ENCODE results near the gene PTGR1.

PTGR1 gene

DNA sequence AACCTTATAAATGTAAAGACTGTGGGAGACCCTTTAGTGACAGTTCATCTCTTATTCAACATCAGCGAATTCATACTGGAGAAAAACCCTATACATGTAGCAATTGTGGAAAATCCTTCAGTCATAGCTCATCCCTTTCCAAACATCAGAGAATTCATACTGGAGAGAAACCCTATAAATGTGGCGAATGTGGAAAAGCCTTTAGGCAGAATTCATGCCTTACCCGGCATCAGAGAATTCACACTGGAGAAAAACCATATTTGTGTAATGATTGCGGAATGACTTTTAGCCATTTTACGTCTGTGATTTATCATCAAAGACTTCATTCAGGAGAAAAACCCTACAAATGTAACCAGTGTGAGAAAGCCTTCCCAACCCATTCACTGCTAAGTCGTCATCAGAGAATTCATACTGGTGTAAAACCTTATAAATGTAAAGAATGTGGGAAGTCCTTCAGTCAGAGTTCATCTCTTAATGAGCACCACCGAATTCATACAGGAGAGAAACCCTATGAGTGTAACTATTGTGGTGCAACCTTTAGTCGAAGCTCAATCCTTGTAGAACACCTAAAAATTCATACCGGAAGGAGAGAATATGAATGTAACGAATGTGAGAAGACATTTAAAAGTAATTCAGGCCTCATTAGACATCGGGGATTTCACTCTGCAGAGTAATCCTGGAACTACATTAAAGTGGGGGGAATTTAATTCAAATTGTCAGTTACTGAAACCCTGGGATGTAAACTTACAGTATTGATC lies 56.8 kb downstream of the PTGR1 start:
- no peak for DNase-seq (ENCODE audit: low read depth in 2 of 2)

DNA sequence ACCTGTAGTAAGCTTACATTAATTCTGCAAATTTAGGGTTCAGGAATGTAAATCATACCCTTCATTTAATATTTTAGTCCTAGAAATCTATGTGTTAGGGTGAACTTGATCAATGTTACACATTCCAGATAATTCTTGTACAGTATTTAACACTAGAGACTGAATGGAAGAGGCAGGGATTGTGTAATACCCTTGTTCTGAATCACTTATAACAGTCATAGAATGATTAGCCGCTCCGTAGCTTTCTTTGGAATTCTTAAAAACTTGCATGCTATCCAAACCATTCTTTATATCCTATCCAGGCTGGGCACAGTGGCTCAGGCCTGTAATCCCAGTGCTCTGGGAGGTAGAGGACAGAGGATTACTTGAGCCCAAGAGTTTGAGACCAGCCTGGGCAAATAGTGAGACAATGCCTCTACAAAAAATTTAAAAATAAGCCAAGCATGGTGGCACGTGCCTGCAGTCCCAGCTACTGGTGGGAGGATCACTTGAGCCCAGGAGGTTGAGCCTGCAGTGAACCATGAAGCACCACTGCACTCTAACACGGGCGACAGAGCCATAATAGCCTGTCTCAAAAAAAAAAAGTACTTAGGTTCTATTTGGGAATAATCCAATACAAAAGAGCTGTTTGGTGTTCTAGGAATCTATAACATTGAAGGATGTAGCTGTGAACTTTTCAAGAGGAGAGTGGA lies 66.2 kb downstream of the PTGR1 start:
- no peak for DNase-seq (ENCODE audit: low read depth in 2 of 2)

DNA sequence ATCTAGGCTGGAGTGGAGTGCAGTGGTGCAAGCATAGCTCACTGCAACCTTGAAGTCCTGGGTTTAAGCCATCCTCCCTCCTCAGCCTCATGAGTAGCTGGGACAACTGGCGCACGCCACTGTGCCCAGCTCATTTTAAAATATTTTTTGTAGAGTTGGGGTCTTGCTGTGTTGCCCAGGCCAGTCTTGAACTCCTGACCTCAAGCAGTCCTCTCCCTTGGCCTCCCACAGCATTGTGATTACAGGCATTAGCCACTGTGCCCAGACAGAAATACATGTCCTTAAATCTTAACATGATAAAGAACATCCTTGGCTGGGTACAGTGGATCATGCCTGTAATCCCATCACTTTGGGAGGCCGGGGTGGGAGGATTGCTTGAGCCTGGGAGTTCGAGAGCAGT lies 67.7 kb downstream of the PTGR1 start:
- no peak for DNase-seq (ENCODE audit: low read depth in 2 of 2)

DNA sequence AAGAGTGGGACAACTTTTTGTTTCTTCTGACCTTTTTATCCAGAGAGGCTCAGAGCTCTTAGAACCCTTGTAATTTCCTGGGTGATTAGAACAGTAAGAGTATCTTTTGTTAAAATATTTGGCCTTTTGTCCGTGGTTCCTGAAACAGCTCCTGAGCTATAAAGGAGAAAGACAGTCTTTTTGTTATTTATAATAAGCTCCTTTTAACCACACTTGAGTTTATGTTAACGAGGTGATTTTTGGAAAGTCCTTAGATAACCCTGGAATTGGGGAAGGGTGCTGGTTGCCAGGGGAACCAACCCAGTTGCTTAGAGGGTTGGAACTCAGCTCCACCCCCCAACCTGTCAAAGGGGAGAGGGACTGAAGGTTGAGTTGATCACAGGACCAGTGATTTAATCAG lies 69.7 kb downstream of the PTGR1 start:
- no peak for DNase-seq (ENCODE audit: low read depth in 2 of 2)

DNA sequence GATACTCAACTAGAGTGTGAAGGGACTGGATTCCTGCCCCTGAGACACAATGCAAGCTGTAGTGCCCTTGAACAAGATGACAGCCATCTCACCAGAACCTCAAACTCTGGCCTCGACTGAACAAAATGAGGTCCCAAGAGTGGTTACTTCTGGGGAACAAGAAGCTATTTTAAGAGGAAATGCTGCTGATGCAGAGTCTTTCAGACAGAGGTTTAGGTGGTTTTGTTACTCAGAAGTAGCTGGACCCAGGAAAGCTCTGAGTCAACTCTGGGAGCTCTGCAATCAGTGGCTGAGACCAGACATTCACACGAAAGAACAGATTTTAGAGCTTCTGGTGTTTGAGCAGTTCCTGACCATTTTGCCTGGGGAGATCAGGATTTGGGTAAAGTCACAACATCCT lies 72.1 kb downstream of the PTGR1 start:
- no peak for DNase-seq (ENCODE audit: low read depth in 2 of 2)

DNA sequence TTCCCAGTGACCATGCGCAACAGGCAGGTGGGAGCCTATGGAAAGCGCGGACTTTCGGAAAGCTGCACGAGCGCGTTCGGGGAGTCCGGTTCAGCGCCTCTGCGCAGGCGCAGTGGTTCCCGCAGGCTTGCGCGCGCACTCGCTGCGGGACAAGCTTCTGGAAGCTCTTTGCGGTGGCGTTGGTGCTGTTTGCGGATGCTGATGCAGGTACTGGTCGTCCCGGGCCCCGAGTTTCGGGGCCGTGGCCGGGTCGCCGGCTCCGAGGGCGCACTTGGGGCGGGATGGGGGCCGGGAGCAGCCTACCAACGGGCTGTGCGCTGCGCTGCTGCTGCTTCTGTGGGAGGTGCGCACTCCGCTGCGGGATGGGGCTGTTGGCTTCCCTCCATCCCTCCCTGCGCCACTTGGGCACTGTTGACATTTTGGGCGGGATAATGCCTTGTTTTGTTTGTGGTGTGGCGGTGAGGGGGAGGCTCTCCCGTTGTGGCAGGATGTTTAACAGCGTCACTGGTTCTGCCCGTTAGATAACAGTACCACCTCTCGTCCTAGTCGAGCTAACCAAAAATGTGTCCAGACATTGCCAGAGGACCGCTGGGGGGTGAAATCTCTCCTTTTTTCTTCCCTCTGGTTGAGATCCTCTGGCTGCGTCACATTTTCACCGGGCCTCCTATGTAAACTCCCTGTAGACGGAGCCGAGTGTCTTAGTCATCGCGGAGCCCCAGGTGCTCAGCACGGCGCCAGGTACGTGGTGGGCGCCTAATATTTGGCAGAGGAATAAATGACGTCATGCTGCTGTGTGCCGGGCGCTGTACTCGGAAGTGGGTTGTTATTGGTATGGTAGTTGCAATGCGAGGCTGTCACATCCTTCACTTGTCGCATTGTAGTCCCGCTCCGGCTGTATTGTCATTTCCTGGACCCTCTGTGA lies 74.1 kb downstream of the PTGR1 start, which contains the start of gene ZNF483:
Gene ZNF483 (plus strand): TSS at position 124 of the 922 bp plus-strand sequence. CDS start 2,217 bp downstream, outside the sequence.
- DNase-seq (ENCODE audit: low read depth in 2 of 2): peak; percentile 42 to 66

DNA sequence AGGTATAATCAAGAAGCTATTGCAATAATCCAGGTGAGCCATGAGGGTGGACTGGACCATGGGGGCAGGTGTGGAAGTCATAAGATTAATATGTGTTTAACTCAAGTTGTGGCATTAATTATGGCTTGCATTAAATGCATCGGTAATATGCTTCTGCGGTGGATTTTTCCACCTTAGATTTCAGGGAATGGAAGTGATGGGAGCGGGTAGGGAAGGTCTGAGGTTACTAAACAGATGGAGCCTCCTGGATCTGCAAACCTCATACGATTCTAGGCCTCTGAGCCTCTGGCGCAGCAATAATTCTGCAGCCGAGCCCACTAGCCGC lies 74.8 kb downstream of the PTGR1 start:
- no peak for DNase-seq (ENCODE audit: low read depth in 2 of 2)

DNA sequence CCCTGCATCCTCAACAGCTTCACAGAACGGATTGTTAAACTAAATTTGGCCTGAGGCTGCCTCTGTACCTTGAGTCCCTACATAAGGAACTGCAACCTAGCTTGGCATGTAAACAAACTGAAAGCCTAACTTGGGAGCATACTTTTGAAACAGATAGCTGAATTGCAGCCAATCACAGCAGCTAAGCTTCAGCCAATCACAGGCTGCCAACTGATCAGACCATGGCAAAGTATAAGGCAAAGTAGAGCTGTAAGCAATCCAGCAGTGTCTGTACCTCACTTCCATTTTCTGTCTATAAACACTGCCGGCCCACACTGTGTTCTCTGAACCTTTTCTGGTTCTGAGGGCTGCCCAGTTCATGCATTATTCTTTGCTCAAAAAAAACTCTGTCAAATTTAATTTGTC lies 83.4 kb downstream of the PTGR1 start:
- DNase-seq (ENCODE audit: low read depth in 2 of 2): no peak

DNA sequence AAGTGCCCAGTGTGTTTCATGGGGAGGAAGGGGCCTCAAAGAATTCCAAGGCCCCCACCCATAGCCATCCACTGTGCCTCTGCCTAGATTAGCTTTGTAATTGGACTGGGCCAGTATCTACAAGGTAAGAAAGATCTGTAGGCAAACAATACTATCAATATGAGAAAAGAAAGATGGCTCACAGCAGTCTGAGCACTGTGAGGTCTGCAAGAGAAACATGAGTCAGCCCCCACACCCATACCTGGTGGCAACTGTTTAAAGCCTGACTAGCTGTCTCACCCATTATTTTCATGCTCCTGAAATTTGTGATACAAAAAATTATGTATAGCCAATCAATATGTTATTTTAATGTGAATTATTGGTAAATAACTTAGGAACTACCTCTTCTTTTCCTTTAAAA lies 84.5 kb downstream of the PTGR1 start:
- DNase-seq (ENCODE audit: low read depth in 2 of 2): no peak
